Posterior cingulate gyrus (tissue), 11 donors: ENCODE measurements around the gene NCAPG.

ENCODE experiments used
- DNase-seq, 10 donors: peaks; one replicate each; pipeline versions ENCODE4 v3.0.0 to v3.0.0-alpha.2; 2020 to 2021; ENCODE audit warnings: mixed read lengths in 3 of 10
- intact Hi-C: fragments of 100-400 bp; cut with DNase I; formaldehyde crosslinking; loops from one replicate; pipeline ENCODE4 v1.15.1; 2023

Gene NCAPG

GRCh38 chr4:17810260-17811077 lies at the start of gene NCAPG, which contains the start of gene DCAF16:
Gene NCAPG (plus strand): TSS chr4:17810979. CDS start chr4:17811078, 99 bp downstream.
Gene DCAF16 (minus strand): TSS chr4:17810757. CDS start chr4:17804141, 6,616 bp downstream.
- peak; percentile 99 to 100 (median 100) for DNase-seq
- intact Hi-C loops, result loop anchor here (5.0 kb wide), 1 partner anchor 212 kb away; the partner anchor contains the start of gene LCORL

GRCh38 chr4:17761062-17761461 lies 49.7 kb upstream of the NCAPG start:
- intact Hi-C loops, result no loop called here
- no peak for DNase-seq

GRCh38 chr4:17762726-17763125 lies 48.1 kb upstream of the NCAPG start:
- intact Hi-C loops, result no loop called here
- DNase-seq, result no peak

- DNase-seq, result no peak
- intact Hi-C loops, result no loop called here
Measured at GRCh38 chr4:17763416-17763815, 47.4 kb upstream of the NCAPG start.

- DNase-seq, result no peak
- intact Hi-C loops, result no loop called here
Measured at GRCh38 chr4:17763931-17764330, 46.8 kb upstream of the NCAPG start.

GRCh38 chr4:17765514-17766286 lies 45.1 kb upstream of the NCAPG start:
- DNase-seq, result no peak
- intact Hi-C loops, result no loop called here

- intact Hi-C loops, result no loop called here
- DNase-seq, result no peak
Measured at GRCh38 chr4:17766826-17767458, 43.8 kb upstream of the NCAPG start.

GRCh38 chr4:17769406-17770174 lies 41.2 kb upstream of the NCAPG start:
- intact Hi-C loops, result no loop called here
- DNase-seq, result no peak

- intact Hi-C loops, result no loop called here
- no peak for DNase-seq
Measured at GRCh38 chr4:17770845-17771244, 39.9 kb upstream of the NCAPG start.

GRCh38 chr4:17771284-17771908 lies 39.4 kb upstream of the NCAPG start:
- intact Hi-C loops, result no loop called here
- DNase-seq, result no peak

- no peak for DNase-seq
- intact Hi-C loops, result no loop called here
Measured at GRCh38 chr4:17773135-17773698, 37.6 kb upstream of the NCAPG start.

GRCh38 chr4:17778431-17778830 lies 32.3 kb upstream of the NCAPG start:
- intact Hi-C loops, result no loop called here
- DNase-seq, result no peak

GRCh38 chr4:17780501-17781299 lies 30.1 kb upstream of the NCAPG start:
- peak in 2 of 10 donors; percentile 9 to 80 for DNase-seq
- intact Hi-C loops, result no loop called here

GRCh38 chr4:17781300-17782287 lies 29.2 kb upstream of the NCAPG start, which contains the start of gene FAM184B:
Gene FAM184B (minus strand): TSS chr4:17781621. CDS start chr4:17781299, 322 bp downstream.
- DNase-seq, result peak in 9 of 10 donors; percentile 16 to 89 (median 36)
- intact Hi-C loops, result no loop called here

GRCh38 chr4:17785858-17786257 lies 24.9 kb upstream of the NCAPG start:
- intact Hi-C loops, result no loop called here

GRCh38 chr4:17786567-17786966 lies 24.2 kb upstream of the NCAPG start:
- DNase-seq, result no peak
- intact Hi-C loops, result no loop called here

More at GRCh38 chr4:17785858-17786257, 24.9 kb upstream of the NCAPG start:
- no peak for DNase-seq

- intact Hi-C loops, result no loop called here
- no peak for DNase-seq
Measured at GRCh38 chr4:17787315-17787714, 23.5 kb upstream of the NCAPG start.
